IMR-90 (cell line): ENCODE measurements around the gene WNK1.

Source experiments
- BHLHE40 ChIP-seq: fragments of 150-350 bp; IDR thresholded peaks from 2 replicates; pipeline ENCODE4 v1.6.1; 2016; ENCODE audit warnings: mild to moderate bottlenecking, low read depth, low read length
- CEBPB ChIP-seq: IDR thresholded peaks from 2 replicates; pipeline ENCODE4 v1.6.1; 2012; ENCODE audit warnings: low read depth, low read length, improper control_type of control experiment
- CHD1 ChIP-seq: IDR thresholded peaks from 2 replicates; pipeline ENCODE4 v1.6.1; 2012; ENCODE audit warnings: low read depth, low read length, improper control_type of control experiment
- MAZ ChIP-seq: IDR thresholded peaks from 2 replicates; pipeline ENCODE4 v1.6.1; 2012; ENCODE audit warnings: low read depth, mild to moderate bottlenecking, low read length, improper control_type of control experiment, moderate library complexity, borderline replicate concordance
- MXI1 ChIP-seq: IDR thresholded peaks from 2 replicates; pipeline ENCODE4 v1.6.1; 2012; ENCODE audit warnings: low read depth, mild to moderate bottlenecking, low read length, moderate library complexity, borderline replicate concordance
- NFE2L2 ChIP-seq: fragments of 150-350 bp; IDR thresholded peaks from 2 replicates; pipeline ENCODE4 v1.6.1; 2016; ENCODE audit warnings: low read depth, mild to moderate bottlenecking, low read length
- POLR2A ChIP-seq: IDR thresholded peaks from 2 replicates; pipeline ENCODE4 v1.6.1; 2012; ENCODE audit warnings: mild to moderate bottlenecking, low read depth, low read length
- RAD21 ChIP-seq: IDR thresholded peaks from 2 replicates; pipeline ENCODE4 v1.6.1; 2012; ENCODE audit warnings: low read length, improper control_type of control experiment
- RFX5 ChIP-seq: IDR thresholded peaks from 2 replicates; pipeline ENCODE4 v1.8.0; 2012; ENCODE audit warnings: low read depth, mild to moderate bottlenecking, low read length, moderate library complexity
- TF ChIP-seq, protein P1 (sequence below): fragments of 150-350 bp; IDR thresholded peaks from 2 replicates; pipeline ENCODE4 v1.6.1; 2017; ENCODE audit warnings: mild to moderate bottlenecking, antibody characterized with exemption, low read length, low read depth
- TF ChIP-seq, protein P2 (sequence below): conservative IDR thresholded peaks from 2 replicates; pipeline ENCODE4 v1.5.1; 2012; ENCODE audit warnings: mild to moderate bottlenecking, low read depth, low read length, improper control_type of control experiment

DNA sequence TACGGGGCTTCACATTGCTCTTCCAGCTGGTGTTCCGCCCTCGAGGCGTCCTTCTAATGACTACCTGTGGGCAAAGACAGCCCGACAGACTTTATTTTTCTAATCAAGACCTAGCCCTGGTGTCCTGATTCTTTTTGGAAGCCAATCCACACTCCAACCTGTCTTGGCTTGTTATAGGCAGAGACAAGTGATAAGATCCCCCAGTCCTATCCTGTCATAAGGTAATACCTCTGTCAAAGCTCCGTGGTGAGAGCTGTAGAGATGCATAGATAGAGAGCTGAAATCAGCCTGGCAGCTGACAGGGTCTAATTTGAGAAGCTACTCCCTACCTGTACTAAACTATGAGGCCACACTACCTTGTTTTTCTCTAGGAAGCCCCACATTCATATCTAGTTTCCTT lies 11.5 kb upstream of the WNK1 start:
- TF ChIP-seq CHD1 = no peak
- TF ChIP-seq, protein P1, sequence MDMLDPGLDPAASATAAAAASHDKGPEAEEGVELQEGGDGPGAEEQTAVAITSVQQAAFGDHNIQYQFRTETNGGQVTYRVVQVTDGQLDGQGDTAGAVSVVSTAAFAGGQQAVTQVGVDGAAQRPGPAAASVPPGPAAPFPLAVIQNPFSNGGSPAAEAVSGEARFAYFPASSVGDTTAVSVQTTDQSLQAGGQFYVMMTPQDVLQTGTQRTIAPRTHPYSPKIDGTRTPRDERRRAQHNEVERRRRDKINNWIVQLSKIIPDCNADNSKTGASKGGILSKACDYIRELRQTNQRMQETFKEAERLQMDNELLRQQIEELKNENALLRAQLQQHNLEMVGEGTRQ = no peak
- TF ChIP-seq, protein P2, sequence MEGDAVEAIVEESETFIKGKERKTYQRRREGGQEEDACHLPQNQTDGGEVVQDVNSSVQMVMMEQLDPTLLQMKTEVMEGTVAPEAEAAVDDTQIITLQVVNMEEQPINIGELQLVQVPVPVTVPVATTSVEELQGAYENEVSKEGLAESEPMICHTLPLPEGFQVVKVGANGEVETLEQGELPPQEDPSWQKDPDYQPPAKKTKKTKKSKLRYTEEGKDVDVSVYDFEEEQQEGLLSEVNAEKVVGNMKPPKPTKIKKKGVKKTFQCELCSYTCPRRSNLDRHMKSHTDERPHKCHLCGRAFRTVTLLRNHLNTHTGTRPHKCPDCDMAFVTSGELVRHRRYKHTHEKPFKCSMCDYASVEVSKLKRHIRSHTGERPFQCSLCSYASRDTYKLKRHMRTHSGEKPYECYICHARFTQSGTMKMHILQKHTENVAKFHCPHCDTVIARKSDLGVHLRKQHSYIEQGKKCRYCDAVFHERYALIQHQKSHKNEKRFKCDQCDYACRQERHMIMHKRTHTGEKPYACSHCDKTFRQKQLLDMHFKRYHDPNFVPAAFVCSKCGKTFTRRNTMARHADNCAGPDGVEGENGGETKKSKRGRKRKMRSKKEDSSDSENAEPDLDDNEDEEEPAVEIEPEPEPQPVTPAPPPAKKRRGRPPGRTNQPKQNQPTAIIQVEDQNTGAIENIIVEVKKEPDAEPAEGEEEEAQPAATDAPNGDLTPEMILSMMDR = no peak
- no peak for TF ChIP-seq POLR2A
- TF ChIP-seq CEBPB = no peak
- no peak for TF ChIP-seq MXI1
- TF ChIP-seq NFE2L2 = no peak
- no peak for TF ChIP-seq RAD21
- TF ChIP-seq BHLHE40 = no peak
- no peak for TF ChIP-seq MAZ
- no peak for TF ChIP-seq RFX5
